Trophoblast cell (in vitro differentiated cells and primary cell): Measurements from ENCODE around the gene BBC3.

ENCODE experiments used
- DNase-seq, 2 donors: peaks; one replicate each; pipeline ENCODE4 v3.0.0-alpha.2; 2016
- H2AFZ ChIP-seq: 2 replicates; pipeline ENCODE4 v1.6.1; 2013; ENCODE audit warnings: low read length, moderate library complexity, mild to moderate bottlenecking; ENCODE audit not compliant: insufficient read depth, poor library complexity
- H2AK5ac ChIP-seq: 2 replicates; pipeline ENCODE4 v1.6.1; 2013; ENCODE audit warnings: mild to moderate bottlenecking, low read length
- H2BK120ac ChIP-seq: 2 replicates; pipeline ENCODE4 v1.6.1; 2013; ENCODE audit warnings: low read length, mild to moderate bottlenecking, moderate library complexity; ENCODE audit not compliant: insufficient read depth, poor library complexity
- H2BK12ac ChIP-seq: 2 replicates; pipeline ENCODE4 v1.6.1; 2013; ENCODE audit warnings: mild to moderate bottlenecking, low read length, moderate library complexity
- H2BK5ac ChIP-seq: 2 replicates; pipeline ENCODE4 v1.6.1; 2013; ENCODE audit warnings: low read length, low read depth, moderate library complexity, mild to moderate bottlenecking; ENCODE audit not compliant: poor library complexity
- H3K14ac ChIP-seq: 2 replicates; pipeline ENCODE4 v1.6.1; 2013; ENCODE audit warnings: mild to moderate bottlenecking, low read length
- H3K18ac ChIP-seq: 2 replicates; pipeline ENCODE4 v1.6.1; 2013; ENCODE audit warnings: mild to moderate bottlenecking, low read length
- H3K23ac ChIP-seq: 2 replicates; pipeline ENCODE4 v1.6.1; 2013; ENCODE audit warnings: low read length
- H3K27ac ChIP-seq: 2 replicates; pipeline ENCODE4 v1.5.1; 2013; ENCODE audit warnings: low read depth, mild to moderate bottlenecking, inconsistent platforms, low read length, moderate library complexity
- H3K27me3 ChIP-seq: 2 replicates; pipeline ENCODE4 v1.6.1; 2013; ENCODE audit warnings: inconsistent platforms, mild to moderate bottlenecking, low read length, moderate library complexity; ENCODE audit not compliant: insufficient read depth
- H3K36me3 ChIP-seq, 2 experiments: 1 replicate in 1 of 2; 2 replicates in 1 of 2; pipeline ENCODE4 v1.6.1; 2013; ENCODE audit warnings: low read length in 2 of 2, mild to moderate bottlenecking in 2 of 2, moderate library complexity in 1 of 2; ENCODE audit not compliant: insufficient read depth in 2 of 2, control insufficient read depth in 1 of 2
- H3K4ac ChIP-seq: 2 replicates; pipeline ENCODE4 v1.6.1; 2013; ENCODE audit warnings: low read depth, mild to moderate bottlenecking, low read length, moderate library complexity
- H3K4me1 ChIP-seq, 2 experiments: 1 replicate in 1 of 2; 2 replicates in 1 of 2; pipeline ENCODE4 v1.6.1; 2013; ENCODE audit warnings: low read length in 2 of 2, mild to moderate bottlenecking in 2 of 2, moderate library complexity in 1 of 2; ENCODE audit not compliant: insufficient read depth in 2 of 2, control insufficient read depth in 1 of 2
- H3K4me2 ChIP-seq: 2 replicates; pipeline ENCODE4 v1.6.1; 2013; ENCODE audit warnings: inconsistent platforms, mild to moderate bottlenecking, low read length, moderate library complexity
- H3K4me3 ChIP-seq: 2 replicates; pipeline ENCODE4 v1.5.1; 2013; ENCODE audit warnings: mild to moderate bottlenecking, low read depth, low read length, inconsistent platforms
- H3K79me1 ChIP-seq: one replicate; pipeline ENCODE4 v1.6.1; 2013; ENCODE audit warnings: low read length
- H3K79me2 ChIP-seq: 2 replicates; pipeline ENCODE4 v1.6.1; 2013; ENCODE audit warnings: low read length, mild to moderate bottlenecking; ENCODE audit not compliant: control insufficient read depth, insufficient read depth, poor library complexity
- H3K9ac ChIP-seq: 2 replicates; pipeline ENCODE4 v1.6.1; 2013; ENCODE audit warnings: mild to moderate bottlenecking, low read length
- H3K9me3 ChIP-seq: 2 replicates; pipeline ENCODE4 v1.6.1; 2013; ENCODE audit warnings: low read depth, mild to moderate bottlenecking, control low read depth, inconsistent platforms, low read length; ENCODE audit not compliant: insufficient read depth
- H4K12ac ChIP-seq: 2 replicates; pipeline ENCODE4 v1.6.1; 2013; ENCODE audit warnings: low read depth, mild to moderate bottlenecking, low read length, moderate library complexity
- H4K8ac ChIP-seq: 2 replicates; pipeline ENCODE4 v1.6.1; 2013; ENCODE audit warnings: low read depth, mild to moderate bottlenecking, low read length, moderate library complexity
- H4K91ac ChIP-seq: one replicate; pipeline ENCODE4 v1.6.1; 2013; ENCODE audit warnings: low read depth, mild to moderate bottlenecking, low read length, moderate library complexity
- WGBS: extraction: QIAGEN DNeasy Blood & Tissue Kit; methylation state at CpG from one replicate; pipeline ENCODE4 v1.1.7; 2013; ENCODE audit warnings: missing lambda C conversion rate; ENCODE audit not compliant: insufficient read length, insufficient coverage; ENCODE audit errors: extremely low coverage; 5-methylcytosine and 5-hydroxymethylcytosine counted together

BBC3 gene

DNA sequence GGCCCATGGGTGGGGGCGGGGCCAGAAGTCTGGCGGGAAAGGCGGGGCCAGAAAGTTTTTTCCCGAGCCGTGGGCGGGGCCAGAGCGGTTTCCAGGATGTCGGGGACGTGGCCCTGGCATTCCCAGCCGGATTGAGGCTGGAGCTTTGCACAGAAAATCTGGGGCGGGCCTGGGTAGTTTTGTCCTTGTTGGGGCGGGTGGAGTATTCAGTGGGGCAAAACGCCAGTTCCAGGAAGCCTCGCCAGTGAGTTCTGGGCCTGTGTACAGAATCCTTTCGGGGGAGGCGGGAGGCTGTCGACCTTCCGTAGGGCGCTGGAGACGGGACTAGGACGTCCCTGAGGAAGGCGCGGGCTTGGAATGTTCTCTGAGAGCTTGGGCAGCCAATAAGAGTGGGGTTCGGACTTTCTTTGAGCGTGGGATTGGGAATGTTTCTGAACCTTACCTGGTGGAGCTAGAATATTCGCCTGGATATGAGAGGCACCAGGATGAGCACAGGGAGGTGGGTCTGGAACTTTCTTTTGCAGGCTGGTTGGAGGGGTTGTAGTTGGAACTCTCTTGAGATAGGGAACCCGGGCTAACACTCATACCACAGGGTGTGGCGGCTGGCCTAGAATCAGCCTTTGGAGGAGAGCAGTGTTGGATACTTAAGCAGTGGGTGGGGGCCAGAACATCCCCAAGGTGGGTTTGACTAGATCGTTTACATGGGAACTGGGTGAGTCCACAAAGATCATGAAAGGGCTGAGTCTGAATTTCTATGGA is 26.6 kb upstream of the BBC3 start:
- peak overlapping the region; percentile 64 for H3K4me3 ChIP-seq
- peaks cover 33 to 37% of the 10 kb centered on the region in 2 experiments for H3K36me3 ChIP-seq
- H2BK5ac ChIP-seq, result peak overlapping the region; percentile 77
- peak overlapping the region; percentile 49 for H4K12ac ChIP-seq
- H3K79me2 ChIP-seq, result peaks cover 10% of the 10 kb centered on the region
- peaks cover 15 to 20% of the 10 kb centered on the region in 2 experiments for H3K4me1 ChIP-seq
- peak overlapping the region; percentile 51 for H2BK12ac ChIP-seq
- H4K8ac ChIP-seq, result peak overlapping the region; percentile 88
- H3K27ac ChIP-seq, result peak overlapping the region; percentile 78
- peaks cover 18% of the 10 kb centered on the region for H3K79me1 ChIP-seq
- H3K9me3 ChIP-seq, result no peaks in the 10 kb centered on the region
- no CpG with 5 or more reads among the region's 29 CpGs for WGBS
- peak overlapping the region; percentile 9 for H3K9ac ChIP-seq
- H3K4ac ChIP-seq, result peak overlapping the region; percentile 76
- peak overlapping the region; percentile 73 for H2BK120ac ChIP-seq
- H3K18ac ChIP-seq, result peak overlapping the region; percentile 79
- peak overlapping the region; percentile 83 for H4K91ac ChIP-seq
- peak overlapping the region; percentile 52 for H2AFZ ChIP-seq
- peak overlapping the region; percentile 63 for H2AK5ac ChIP-seq
- peak overlapping the region; percentile 86 for H3K14ac ChIP-seq
- H3K27me3 ChIP-seq, result no peaks in the 10 kb centered on the region
- H3K23ac ChIP-seq, result no peak overlapping the region
- peak in 1 of 2 donors; percentile 45 for DNase-seq
- H3K4me2 ChIP-seq, result peak overlapping the region; percentile 85

DNA sequence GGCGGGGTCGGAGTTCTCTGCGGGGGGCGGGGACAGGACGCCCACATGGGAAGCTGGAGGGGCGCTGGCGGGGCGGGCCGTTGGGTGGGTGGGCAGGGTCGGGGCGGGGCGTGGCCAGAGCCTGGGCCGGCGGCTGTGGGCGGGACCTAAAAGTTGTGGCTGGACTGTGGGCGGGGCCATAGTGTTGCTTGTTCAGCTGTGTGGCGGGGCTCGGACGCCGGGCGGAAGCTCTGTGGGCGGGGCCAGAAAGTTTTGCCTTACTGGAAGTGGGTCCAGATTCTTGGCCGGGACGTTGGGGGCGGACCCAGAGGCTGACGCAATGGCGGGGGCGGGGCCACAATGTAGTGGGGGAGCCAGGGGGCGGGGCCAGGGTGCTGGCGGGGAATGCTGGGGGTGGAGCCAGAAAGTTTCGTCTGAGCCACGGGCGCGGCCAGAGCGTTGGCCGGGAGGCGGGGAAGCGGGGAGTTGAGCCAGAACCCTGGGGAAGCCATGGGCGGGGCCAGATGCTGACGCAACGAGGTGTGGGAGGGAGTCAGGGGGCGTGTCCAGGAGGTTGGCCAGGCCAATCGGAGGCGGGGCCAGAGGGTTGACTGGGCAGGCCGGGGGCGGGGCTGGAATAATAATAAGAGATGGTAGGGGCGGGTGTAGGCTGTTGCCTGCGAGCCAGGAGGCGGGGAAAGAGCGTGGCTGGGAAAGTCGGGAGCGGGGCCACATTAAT is 25.9 kb upstream of the BBC3 start:
- peaks cover 27 to 33% of the 10 kb centered on the region in 2 experiments for H3K36me3 ChIP-seq
- peaks cover 18% of the 10 kb centered on the region for H3K79me1 ChIP-seq
- H4K91ac ChIP-seq, result peak overlapping the region; percentile 85
- H2AK5ac ChIP-seq, result no peak overlapping the region
- H2BK5ac ChIP-seq, result no peak overlapping the region
- no peaks in the 10 kb centered on the region for H3K9me3 ChIP-seq
- H3K27me3 ChIP-seq, result no peaks in the 10 kb centered on the region
- H2BK12ac ChIP-seq, result no peak overlapping the region
- H2AFZ ChIP-seq, result no peak overlapping the region
- DNase-seq, result peak; percentile 100
- no peak overlapping the region for H3K4ac ChIP-seq
- peak overlapping the region; percentile 77 for H3K4me3 ChIP-seq
- no peak overlapping the region for H4K12ac ChIP-seq
- WGBS, result no CpG with 5 or more reads among the region's 52 CpGs
- H3K23ac ChIP-seq, result no peak overlapping the region
- no peak overlapping the region for H3K9ac ChIP-seq
- peak overlapping the region; percentile 89 for H3K27ac ChIP-seq
- no peak overlapping the region for H3K4me2 ChIP-seq
- H3K4me1 ChIP-seq, result peaks cover 15 to 21% of the 10 kb centered on the region in 2 experiments
- peaks cover 10% of the 10 kb centered on the region for H3K79me2 ChIP-seq
- peak overlapping the region; percentile 75 for H3K14ac ChIP-seq
- H3K18ac ChIP-seq, result no peak overlapping the region
- peak overlapping the region; percentile 93 for H4K8ac ChIP-seq
- no peak overlapping the region for H2BK120ac ChIP-seq

DNA sequence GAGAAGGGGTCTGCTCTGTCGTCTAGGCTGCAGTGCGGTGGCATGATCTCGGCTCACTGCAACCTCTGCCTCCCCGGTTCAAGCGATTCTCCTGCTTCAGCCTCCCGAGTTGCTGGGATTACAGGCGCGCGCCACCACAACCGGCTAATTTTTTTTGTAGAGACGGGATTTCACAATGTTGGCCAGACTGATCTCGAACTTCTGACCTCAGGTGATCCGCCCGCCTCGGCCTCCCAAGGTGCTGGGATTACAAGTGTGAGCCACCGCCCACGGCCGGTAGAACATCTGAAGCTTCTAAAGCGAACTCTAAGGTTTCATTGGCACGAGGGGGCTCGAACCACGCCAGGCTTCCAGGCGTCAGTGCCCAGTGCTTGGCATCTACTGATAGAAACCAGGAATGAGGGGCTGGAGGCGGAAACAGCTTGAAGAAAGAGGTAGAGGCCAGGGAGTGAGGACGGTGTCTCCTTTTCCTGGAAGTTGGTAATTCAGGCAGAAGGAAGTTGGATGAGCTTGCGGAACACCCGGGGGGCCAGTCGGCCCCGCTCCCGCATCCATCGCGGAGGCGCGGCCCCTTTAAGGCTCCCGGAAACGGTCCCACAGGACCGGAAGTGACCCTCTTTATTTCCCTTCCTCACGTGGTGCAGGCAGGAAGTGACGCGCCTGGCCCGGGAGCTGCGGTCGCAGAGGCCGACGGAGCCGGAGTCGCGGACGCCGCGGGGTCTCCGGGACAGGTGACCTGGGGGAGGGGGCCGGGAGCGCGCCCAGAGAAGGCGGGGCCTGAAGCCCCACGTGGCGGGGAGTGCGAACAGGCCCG is 25.1 kb upstream of the BBC3 start, which contains the start of gene CCDC9:
Gene CCDC9, plus strand, starts transcription at position 647 of the 814 bp plus-strand sequence. CDS start 1,876 bp downstream, outside the sequence.
- H3K4me3 ChIP-seq, result peak within 1 kb of the TSS; percentile 77
- peak within 1 kb of the TSS; percentile 80 for H2AFZ ChIP-seq
- peaks cover 15 to 21% of the 10 kb centered on the region in 2 experiments for H3K4me1 ChIP-seq
- no peaks in the 10 kb centered on the region for H3K27me3 ChIP-seq
- H3K9me3 ChIP-seq, result no peaks in the 10 kb centered on the region
- peaks cover 24 to 28% of the 10 kb centered on the region in 2 experiments for H3K36me3 ChIP-seq
- no CpG with 5 or more reads among the region's 60 CpGs for WGBS
- H3K4me2 ChIP-seq, result peak within 1 kb of the TSS; percentile 85
- peak within 1 kb of the TSS; percentile 58 for H3K18ac ChIP-seq
- peak within 1 kb of the TSS; percentile 6 for H2BK12ac ChIP-seq
- peak within 1 kb of the TSS; percentile 73 for H2BK120ac ChIP-seq
- peak within 1 kb of the TSS; percentile 77 for H2BK5ac ChIP-seq
- peak; percentile 93 to 94 for DNase-seq
- peak within 1 kb of the TSS; percentile 71 for H3K4ac ChIP-seq
- peak within 1 kb of the TSS; percentile 66 for H4K12ac ChIP-seq
- peak within 1 kb of the TSS; percentile 42 for H2AK5ac ChIP-seq
- peaks cover 10% of the 10 kb centered on the region for H3K79me2 ChIP-seq
- peaks cover 18% of the 10 kb centered on the region for H3K79me1 ChIP-seq
- H4K8ac ChIP-seq, result peak within 1 kb of the TSS; percentile 93
- H3K23ac ChIP-seq, result no peak within 1 kb of the TSS
- peak within 1 kb of the TSS; percentile 57 for H3K9ac ChIP-seq
- H3K14ac ChIP-seq, result peak within 1 kb of the TSS; percentile 75
- peak within 1 kb of the TSS; percentile 85 for H4K91ac ChIP-seq
- H3K27ac ChIP-seq, result peak within 1 kb of the TSS; percentile 89

DNA sequence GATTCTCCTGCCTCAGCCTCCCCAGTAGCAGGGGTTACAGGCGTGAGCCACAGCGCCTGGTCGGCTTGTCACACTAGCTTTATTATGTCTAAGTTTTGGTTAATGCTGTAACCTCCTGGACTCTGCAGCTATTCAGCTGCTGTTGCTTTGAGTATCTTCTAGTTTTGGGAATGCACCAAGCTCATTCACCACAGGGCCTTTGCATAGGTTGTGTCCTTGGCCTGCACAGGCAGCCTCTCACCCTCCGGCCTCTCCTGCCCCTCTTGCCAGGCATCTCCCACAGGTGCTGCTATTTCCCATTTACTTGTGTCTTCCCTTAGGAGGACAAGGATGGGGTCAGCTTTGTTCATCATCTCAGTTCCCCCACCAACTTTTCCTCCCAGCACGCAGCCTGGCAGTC is 23.0 kb upstream of the BBC3 start:
- no CpG with 5 or more reads among the region's 5 CpGs for WGBS
- no peak for DNase-seq
- no peak overlapping the region for H4K8ac ChIP-seq
- peaks cover 6 to 7% of the 10 kb centered on the region in 2 experiments for H3K36me3 ChIP-seq
- H4K91ac ChIP-seq, result no peak overlapping the region
- no peak overlapping the region for H3K4me2 ChIP-seq
- no peaks in the 10 kb centered on the region for H3K27me3 ChIP-seq
- H3K9me3 ChIP-seq, result no peaks in the 10 kb centered on the region
- no peak overlapping the region for H3K18ac ChIP-seq
- peaks cover 10 to 17% of the 10 kb centered on the region in 2 experiments for H3K4me1 ChIP-seq
- peak overlapping the region; percentile 26 for H2AK5ac ChIP-seq
- H4K12ac ChIP-seq, result no peak overlapping the region
- no peak overlapping the region for H2AFZ ChIP-seq
- H3K9ac ChIP-seq, result no peak overlapping the region
- no peak overlapping the region for H3K27ac ChIP-seq
- H3K4me3 ChIP-seq, result no peak overlapping the region
- no peak overlapping the region for H2BK5ac ChIP-seq
- H3K79me1 ChIP-seq, result peaks cover 18% of the 10 kb centered on the region
- no peak overlapping the region for H3K23ac ChIP-seq
- H3K4ac ChIP-seq, result no peak overlapping the region
- peak overlapping the region; percentile 25 for H2BK120ac ChIP-seq
- peaks cover 10% of the 10 kb centered on the region for H3K79me2 ChIP-seq
- peak overlapping the region; percentile 79 for H2BK12ac ChIP-seq
- no peak overlapping the region for H3K14ac ChIP-seq
